Suprapubic skin (tissue), 4 donors: ENCODE data around the gene PXDC1. TPM values are rescaled to one million over a fixed set of nuclear protein-coding genes. Genes with fewer than 3 reads are reported as not detected.

Experiments used
- DNase-seq, 2 donors: peaks; one replicate each; pipeline ENCODE4 v3.0.0-alpha.2; 2019; ENCODE audit warnings: low spot score in 2 of 2
- H3K27ac ChIP-seq: fragments of 200-600 bp; sonication (generic); one replicate; pipeline ENCODE4 v1.5.1; 2019
- H3K27me3 ChIP-seq: fragments of 200-600 bp; sonication (generic); one replicate; pipeline ENCODE4 v1.5.1; 2019
- H3K36me3 ChIP-seq: fragments of 200-600 bp; sonication (generic); one replicate; pipeline ENCODE4 v1.5.1; 2019
- H3K4me1 ChIP-seq: fragments of 200-600 bp; sonication (generic); one replicate; pipeline ENCODE4 v1.5.1; 2019
- H3K4me3 ChIP-seq: fragments of 200-600 bp; sonication (generic); one replicate; pipeline ENCODE4 v1.5.1; 2019; ENCODE audit warnings: mild to moderate bottlenecking
- H3K9me3 ChIP-seq: fragments of 200-600 bp; sonication (generic); one replicate; pipeline ENCODE4 v1.5.1; 2019
- EP300 ChIP-seq: sonication (generic); formaldehyde crosslinking; IDR thresholded peaks from one replicate; pipeline ENCODE4 v1.6.1; 2017; ENCODE audit warnings: antibody characterized with exemption
- POLR2A ChIP-seq, 2 donors: fragments of 450-650 bp; IDR thresholded peaks; one replicate each; pipeline ENCODE4 v1.6.1; 2017; ENCODE audit warnings: antibody characterized with exemption in 2 of 2, mild to moderate bottlenecking in 2 of 2, moderate library complexity in 2 of 2
- POLR2AphosphoS5 ChIP-seq, 3 donors: sonication (generic); formaldehyde crosslinking; IDR thresholded peaks; one replicate each; pipeline ENCODE4 v1.6.1; 2017; ENCODE audit warnings: antibody characterized with exemption in 3 of 3
- WGBS: methylation state at CpG from one replicate; pipeline ENCODE4 v1.1.5; 2018; 5-methylcytosine and 5-hydroxymethylcytosine counted together
- total RNA-seq, 4 donors: library from RNA; depleted of rRNA; stranded (reverse); fragments of >200 nt; gene quantifications; one replicate each; pipeline ENCODE4 v1.1.0, GENCODE V29; 2016
- TF ChIP-seq, protein P1 (sequence below), 2 donors: fragments of 200-600 bp in 1 of 2; fragments of 450-650 bp in 1 of 2; sonication (generic) in 1 of 2; IDR thresholded peaks; one replicate each; pipeline ENCODE4 v1.5.1; 2016 to 2019; ENCODE audit warnings: antibody characterized with exemption in 2 of 2, mild to moderate bottlenecking in 1 of 2, moderate library complexity in 1 of 2

Gene PXDC1
- total RNA-seq, 4 donors from 2014 or later = 63.1 to 108 (median 68.5) TPM

DNA sequence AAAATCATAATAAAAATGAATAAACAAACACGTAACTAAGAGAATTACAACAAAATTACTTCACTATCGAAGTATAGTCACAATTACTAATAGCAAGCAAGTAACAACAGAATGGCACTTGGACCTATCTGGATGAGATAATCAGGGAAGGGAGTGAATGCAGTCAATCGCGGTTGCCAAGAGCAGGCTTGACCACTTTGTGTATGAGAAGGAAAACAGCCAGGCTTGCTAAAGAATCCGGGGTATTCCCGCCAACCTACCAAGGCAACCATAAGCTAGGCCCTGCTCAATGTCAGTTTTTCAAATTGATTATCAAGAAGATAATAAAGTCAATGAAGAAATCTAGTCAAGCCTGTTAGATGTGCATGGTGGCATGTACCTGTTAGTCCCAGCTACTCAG is 39.7 kb downstream of the PXDC1 start:
- no peak for DNase-seq
- 72% methylated on average over 6 of the region's 6 CpGs for WGBS
- Histone ChIP-seq H3K27ac (no peak overlapping the region), H3K27me3 (no peaks in the 10 kb centered on the region), H3K4me3 (no peak overlapping the region), H3K4me1 (no peaks in the 10 kb centered on the region), H3K36me3 (no peaks in the 10 kb centered on the region), H3K9me3 (no peaks in the 10 kb centered on the region)
- TF ChIP-seq POLR2A (IDR thresholded peaks at IDR 0.05) (no peak), POLR2AphosphoS5 (IDR thresholded peaks at IDR 0.05) (no peak), EP300 (no peak)
- TF ChIP-seq, protein P1, sequence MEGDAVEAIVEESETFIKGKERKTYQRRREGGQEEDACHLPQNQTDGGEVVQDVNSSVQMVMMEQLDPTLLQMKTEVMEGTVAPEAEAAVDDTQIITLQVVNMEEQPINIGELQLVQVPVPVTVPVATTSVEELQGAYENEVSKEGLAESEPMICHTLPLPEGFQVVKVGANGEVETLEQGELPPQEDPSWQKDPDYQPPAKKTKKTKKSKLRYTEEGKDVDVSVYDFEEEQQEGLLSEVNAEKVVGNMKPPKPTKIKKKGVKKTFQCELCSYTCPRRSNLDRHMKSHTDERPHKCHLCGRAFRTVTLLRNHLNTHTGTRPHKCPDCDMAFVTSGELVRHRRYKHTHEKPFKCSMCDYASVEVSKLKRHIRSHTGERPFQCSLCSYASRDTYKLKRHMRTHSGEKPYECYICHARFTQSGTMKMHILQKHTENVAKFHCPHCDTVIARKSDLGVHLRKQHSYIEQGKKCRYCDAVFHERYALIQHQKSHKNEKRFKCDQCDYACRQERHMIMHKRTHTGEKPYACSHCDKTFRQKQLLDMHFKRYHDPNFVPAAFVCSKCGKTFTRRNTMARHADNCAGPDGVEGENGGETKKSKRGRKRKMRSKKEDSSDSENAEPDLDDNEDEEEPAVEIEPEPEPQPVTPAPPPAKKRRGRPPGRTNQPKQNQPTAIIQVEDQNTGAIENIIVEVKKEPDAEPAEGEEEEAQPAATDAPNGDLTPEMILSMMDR (IDR thresholded peaks at IDR 0.05) = no peak

GRCh38 chr6:3710403-3710802 is 41.1 kb downstream of the PXDC1 start:
- Histone ChIP-seq H3K36me3 (no peaks in the 10 kb centered on the region), H3K4me3 (no peak overlapping the region), H3K4me1 (no peaks in the 10 kb centered on the region), H3K27me3 (no peaks in the 10 kb centered on the region), H3K27ac (no peak overlapping the region), H3K9me3 (no peaks in the 10 kb centered on the region)
- 84% methylated on average over 7 of the region's 7 CpGs for WGBS
- DNase-seq = no peak
- TF ChIP-seq POLR2AphosphoS5 (IDR thresholded peaks at IDR 0.05) (no peak), POLR2A (IDR thresholded peaks at IDR 0.05) (no peak), EP300 (no peak)
- TF ChIP-seq, protein P1 (IDR thresholded peaks at IDR 0.05) = no peak

DNA sequence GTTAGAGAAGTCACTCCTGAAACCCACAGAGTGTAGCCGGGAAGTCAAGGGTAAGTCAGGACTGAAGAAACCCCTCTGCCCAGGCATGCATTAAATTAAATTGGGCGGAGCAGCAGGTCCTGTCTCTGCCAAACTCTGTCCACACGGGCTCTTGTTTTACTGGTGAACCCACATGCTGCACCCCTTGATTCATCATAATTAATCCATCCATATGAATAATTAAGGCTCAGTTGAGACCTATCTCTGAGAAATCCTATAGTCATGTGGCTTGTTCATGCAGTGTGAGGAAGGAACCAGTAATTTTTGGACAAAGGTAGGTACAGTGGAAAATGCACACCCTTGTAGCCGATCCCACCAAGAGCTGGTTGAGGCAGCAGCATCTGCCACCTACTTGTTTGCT is 43.0 kb downstream of the PXDC1 start:
- WGBS = 77% methylated on average over 4 of the region's 4 CpGs
- Histone ChIP-seq H3K9me3 (no peaks in the 10 kb centered on the region), H3K4me1 (no peaks in the 10 kb centered on the region), H3K36me3 (no peaks in the 10 kb centered on the region), H3K27ac (no peak overlapping the region), H3K27me3 (no peaks in the 10 kb centered on the region), H3K4me3 (no peak overlapping the region)
- DNase-seq = no peak
- TF ChIP-seq, protein P1 (IDR thresholded peaks at IDR 0.05) = no peak
- TF ChIP-seq EP300 = no peak
- TF ChIP-seq POLR2A (IDR thresholded peaks at IDR 0.05) = no peak
- TF ChIP-seq POLR2AphosphoS5 (IDR thresholded peaks at IDR 0.05) = no peak

DNA sequence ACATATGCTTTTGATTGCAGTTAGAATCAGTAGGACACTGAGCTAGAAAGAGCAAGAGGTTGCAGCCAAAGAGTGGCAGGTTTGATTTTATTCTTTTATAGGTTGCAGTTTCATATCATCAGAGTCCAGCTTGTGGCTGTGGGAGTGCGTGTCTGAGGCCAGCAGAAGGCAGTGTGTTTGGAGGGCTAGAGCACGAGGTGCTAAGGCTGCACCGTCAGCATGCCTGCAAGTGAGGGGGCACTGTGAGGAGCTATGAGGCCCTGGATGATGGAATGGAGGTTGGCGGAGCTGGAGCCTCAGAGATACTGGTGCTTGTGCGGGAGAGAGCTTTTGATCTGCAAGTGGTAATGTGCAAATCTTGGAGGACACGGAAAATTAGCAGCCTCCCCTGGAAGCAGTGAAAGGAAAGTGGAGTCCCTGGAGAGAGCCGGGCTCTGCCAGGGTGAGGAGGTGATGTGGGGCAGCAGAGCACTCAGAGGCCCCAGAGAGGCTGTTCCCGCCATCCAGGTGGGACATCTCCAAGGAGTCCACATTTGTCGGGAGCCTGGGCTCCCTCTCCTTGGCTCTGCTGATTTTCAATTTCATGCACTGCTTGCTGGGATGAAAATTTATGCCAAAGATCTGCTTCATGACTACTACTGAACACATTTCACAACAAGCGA is 43.6 kb downstream of the PXDC1 start:
- Histone ChIP-seq H3K36me3 (no peaks in the 10 kb centered on the region), H3K27ac (no peak overlapping the region), H3K9me3 (no peaks in the 10 kb centered on the region), H3K4me1 (no peaks in the 10 kb centered on the region), H3K4me3 (no peak overlapping the region), H3K27me3 (no peaks in the 10 kb centered on the region)
- TF ChIP-seq POLR2A (IDR thresholded peaks at IDR 0.05) = no peak
- 87% methylated on average over 10 of the region's 10 CpGs for WGBS
- DNase-seq = no peak

GRCh38 chr6:3707024-3707423 is 44.5 kb downstream of the PXDC1 start:
- no peak overlapping the region for H3K27ac ChIP-seq
- 67% methylated on average over 2 of the region's 2 CpGs for WGBS

More at GRCh38 chr6:3707024-3707423, 44.5 kb downstream of the PXDC1 start:
- H3K4me3 ChIP-seq = no peak overlapping the region
- no peaks in the 10 kb centered on the region for H3K9me3 ChIP-seq
- no peaks in the 10 kb centered on the region for H3K4me1 ChIP-seq
- DNase-seq = no peak
- H3K36me3 ChIP-seq = no peaks in the 10 kb centered on the region
- TF ChIP-seq EP300 = no peak
- no peak for TF ChIP-seq POLR2AphosphoS5 (IDR thresholded peaks at IDR 0.05)
- TF ChIP-seq POLR2A (IDR thresholded peaks at IDR 0.05) = no peak
- TF ChIP-seq, protein P1 (IDR thresholded peaks at IDR 0.05) = no peak
- H3K27me3 ChIP-seq = no peaks in the 10 kb centered on the region
